Stimulated activated CD4-positive, alpha-beta T cell treated with anti-CD3 and anti-CD28 coated beads, Interleukin-12 subunit alpha, Interleukin-12 subunit beta, amount 100 ng/mL, for 48 hours (primary cell): ENCODE measurements around the gene FOXR1.

Source experiments
- DNase-seq, 3 donors: peaks; one replicate each; pipeline ENCODE4 v3.0.0-alpha.2; 2020; ENCODE audit warnings: low read depth in 2 of 3, low spot score in 1 of 3

FOXR1 gene, protein sequence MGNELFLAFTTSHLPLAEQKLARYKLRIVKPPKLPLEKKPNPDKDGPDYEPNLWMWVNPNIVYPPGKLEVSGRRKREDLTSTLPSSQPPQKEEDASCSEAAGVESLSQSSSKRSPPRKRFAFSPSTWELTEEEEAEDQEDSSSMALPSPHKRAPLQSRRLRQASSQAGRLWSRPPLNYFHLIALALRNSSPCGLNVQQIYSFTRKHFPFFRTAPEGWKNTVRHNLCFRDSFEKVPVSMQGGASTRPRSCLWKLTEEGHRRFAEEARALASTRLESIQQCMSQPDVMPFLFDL

GRCh38 chr11:118971646-118972045 lies at the start of gene FOXR1:
FOXR1 (plus strand) TSS chr11:118971761; CDS start chr11:118971932, 171 bp downstream.
- no peak for DNase-seq

DNA sequence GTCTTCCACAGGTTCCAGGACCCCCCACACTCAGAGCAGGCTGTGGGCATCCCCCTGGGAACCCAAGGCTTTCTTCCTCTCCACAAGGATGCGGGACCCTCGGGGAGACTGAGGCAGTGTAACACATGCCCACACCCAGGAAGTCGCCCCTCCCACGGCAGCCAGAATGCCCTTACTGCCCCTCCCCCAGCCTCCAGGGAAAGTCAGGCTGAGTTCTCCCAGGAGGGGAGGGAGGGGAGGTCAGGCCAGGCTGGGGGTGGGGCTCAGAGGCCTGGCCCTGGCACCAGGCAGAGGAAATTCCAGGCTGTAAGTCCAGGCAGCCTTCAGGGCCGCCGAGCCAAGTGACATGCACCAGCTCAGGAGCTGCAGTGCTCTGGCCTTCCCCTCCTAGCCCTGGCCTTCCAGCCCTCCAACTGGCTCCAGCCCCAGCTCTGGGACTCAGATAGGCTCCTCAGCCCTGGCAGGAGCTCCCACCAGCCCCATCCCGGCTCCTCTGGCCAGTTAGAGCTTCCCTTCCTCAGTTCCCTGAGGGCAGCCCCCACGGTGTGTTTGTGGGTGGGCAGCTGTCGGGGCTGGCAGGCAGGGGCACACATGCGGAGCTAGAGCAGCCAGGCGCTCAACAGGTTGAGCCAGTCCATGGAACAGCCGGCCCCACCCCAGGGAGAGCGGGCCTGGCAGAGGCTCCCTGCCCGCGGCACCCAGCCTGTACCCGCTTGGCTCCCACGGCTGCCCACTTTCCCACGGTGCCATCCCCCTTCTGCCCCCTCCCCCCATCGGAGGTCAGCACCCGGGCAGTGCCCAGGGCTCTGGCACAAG lies 49.4 kb upstream of the FOXR1 start:
- no peak for DNase-seq

DNA sequence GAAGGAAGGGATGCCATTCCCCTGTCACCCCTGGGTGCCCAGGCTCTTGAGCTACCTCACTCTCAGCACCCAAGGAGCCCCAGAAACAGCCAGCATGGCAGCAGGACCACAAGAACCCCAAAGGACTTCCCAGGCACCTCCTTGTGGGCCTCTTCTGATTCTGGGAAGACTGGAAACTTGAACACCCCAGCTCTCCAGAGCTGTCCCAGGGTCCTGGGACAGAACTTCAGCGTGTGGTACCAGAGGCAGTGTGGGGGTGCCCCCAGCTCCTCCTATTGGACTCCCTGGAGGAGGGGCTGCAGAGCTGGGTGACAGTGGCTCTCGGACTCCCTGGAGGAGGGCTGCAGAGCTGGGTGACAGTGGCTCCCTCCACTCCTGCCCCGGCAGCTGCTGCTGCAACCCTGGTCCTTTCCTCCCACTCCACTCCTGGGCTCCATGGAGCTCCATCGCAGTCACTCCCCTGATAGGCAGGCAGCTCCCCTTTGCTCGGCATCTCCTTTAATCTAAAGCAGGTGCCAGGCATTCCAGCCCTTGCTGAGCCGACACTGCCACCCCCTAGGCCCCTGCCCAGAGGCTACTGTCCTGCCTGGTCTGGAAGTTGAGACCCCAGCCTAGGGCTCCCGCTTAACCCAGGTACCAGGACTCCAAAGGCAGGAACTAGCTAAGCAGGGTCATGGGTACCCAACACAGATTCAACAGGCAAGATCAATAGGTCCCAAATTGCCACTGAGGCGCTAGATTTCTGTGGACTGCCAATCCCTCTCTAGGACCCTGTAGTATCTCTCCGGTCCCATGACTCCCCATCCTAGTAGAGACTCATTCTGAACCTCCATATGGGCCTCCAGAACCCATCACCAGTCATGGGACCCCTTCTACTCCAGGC lies 48.6 kb upstream of the FOXR1 start:
- no peak for DNase-seq

DNA sequence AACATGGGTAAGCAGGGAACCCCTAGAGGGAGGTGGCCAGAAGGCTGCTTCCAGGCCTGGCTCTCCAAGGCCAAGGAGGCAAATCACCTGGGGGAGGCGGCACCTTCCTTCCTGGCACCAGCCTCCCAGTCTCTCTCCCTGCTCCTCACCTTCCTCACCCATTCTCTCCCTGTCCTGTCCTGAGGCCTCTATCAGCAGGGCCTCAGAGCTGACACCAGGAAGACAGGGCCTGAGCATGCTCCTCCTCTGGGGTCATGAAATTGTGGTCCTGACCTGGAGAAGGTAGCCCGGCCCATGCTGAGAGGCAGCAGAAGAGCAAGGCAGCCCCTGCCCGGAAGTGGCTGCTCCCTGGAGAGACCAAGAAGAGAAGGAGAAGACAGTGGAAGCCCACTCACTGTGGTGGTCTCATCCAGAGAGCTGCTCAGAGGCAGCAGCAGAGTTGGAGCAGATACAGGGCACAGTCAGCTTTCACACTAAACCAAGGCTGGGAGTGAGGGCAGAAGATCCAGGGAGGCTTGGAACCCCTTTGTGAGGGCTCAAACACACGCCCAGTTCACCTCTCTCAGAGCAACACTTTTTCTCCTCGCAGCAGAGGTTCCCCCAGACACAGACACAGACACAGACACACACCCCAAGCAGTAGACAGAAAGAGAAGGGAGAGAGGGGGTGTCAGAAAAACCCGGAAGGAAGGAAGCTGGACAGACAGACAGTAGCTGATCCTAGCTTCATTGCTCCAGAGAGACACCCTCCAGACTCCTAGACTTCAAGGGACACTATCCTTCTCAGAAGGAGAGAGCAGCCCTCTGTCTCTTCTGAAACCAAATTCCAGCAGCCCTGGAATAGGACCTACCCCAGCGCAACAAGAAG lies 47.6 kb upstream of the FOXR1 start:
- no peak for DNase-seq

GRCh38 chr11:118924591-118925585 lies 46.7 kb upstream of the FOXR1 start:
- no peak for DNase-seq

DNA sequence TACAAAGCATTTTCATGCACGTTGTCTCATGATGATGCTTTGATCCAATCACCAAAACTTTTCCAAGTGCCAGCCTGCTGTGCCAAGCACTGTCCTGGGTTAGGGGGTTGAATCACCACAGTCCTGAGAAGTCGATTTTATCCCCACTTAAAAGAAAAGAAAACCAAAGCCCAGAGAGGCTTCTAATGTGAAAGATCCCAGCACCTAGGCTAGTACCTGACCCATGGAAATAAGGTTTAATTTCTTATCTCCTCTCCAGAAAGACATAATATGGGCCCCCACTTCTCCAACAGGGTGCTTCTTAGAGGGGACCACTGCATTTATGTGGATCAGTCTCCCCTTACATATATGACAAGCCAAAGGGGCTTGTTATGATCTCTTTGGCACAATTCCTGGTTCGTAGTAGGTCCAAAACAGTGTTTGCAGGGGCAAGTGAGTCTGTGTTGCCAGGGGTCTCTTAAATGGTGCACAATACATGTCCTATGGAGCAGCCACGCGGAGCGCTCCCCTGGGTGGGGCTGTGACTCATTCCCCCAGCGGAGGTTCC lies 43.9 kb upstream of the FOXR1 start:
- no peak for DNase-seq

DNA sequence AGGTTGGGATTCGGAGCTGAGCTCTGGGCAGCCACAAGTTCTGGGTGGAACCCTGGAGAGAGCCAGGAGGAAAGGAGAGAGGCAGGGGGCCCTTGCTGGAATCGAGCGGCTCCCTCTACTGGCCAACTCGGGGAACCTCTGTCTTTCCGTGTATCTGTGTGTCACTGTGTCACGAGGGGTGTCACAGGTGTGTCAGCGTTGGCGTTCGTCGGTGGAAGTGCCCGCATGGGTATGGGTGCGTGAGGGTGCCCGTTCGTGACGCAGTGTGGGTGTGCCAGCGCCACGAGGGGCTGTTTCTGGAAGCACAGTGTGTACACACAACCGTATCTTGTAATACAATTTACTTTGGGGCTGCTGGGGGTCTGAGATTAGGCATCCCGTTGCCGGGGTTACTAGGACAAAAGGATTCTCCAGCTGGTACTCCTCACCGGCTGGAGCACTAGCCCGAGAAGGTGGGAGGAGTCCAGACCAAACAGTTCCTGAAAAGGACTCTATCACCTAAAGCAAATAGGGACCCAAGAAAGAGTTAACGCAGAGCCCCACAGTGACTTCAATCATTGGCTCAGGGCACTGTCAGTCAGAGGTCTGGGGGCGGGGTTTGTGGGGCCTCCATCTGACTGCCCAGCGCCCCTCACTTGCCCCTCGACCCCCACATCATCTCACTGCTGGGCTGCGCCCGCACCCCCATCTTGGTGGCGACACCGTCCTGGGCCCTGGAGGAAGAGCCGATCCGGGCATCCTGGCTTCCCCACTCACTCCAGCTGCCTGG lies 43.3 kb upstream of the FOXR1 start:
- DNase-seq = peak; percentile 81 to 96 (median 85)

- no peak for DNase-seq
Measured at GRCh38 chr11:118928870-118929500, 42.6 kb upstream of the FOXR1 start.

GRCh38 chr11:118929501-118930093 lies 42.0 kb upstream of the FOXR1 start:
- DNase-seq = peak; percentile 64 to 70 (median 66)

GRCh38 chr11:118930094-118930712 lies 41.4 kb upstream of the FOXR1 start:
- peak; percentile 82 to 94 (median 84) for DNase-seq

- no peak for DNase-seq
Measured at GRCh38 chr11:118931571-118931970, 40.0 kb upstream of the FOXR1 start.

DNA sequence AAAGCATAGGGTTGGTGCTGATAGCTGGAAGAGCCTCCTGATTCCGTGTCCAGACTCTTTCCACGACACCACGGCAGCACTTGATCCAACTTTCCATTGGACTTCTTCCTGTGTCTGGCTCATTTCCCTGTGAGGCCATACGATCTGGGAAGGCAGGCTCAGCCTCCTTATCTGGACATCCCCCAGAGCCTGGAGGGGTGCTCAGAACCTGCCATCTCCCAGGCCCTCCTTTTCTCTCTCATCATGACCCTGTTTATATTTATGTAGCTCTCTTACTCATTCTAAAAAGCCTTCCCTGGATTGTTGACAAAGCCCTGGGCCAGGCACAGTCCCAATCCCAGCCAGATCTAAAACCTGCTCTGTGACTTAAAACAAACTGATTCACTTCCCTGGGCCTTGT lies 38.1 kb upstream of the FOXR1 start:
- DNase-seq = no peak

GRCh38 chr11:118935376-118935775 lies 36.2 kb upstream of the FOXR1 start:
- no peak for DNase-seq

- DNase-seq = no peak
Measured at GRCh38 chr11:118938491-118939403, 32.8 kb upstream of the FOXR1 start.

DNA sequence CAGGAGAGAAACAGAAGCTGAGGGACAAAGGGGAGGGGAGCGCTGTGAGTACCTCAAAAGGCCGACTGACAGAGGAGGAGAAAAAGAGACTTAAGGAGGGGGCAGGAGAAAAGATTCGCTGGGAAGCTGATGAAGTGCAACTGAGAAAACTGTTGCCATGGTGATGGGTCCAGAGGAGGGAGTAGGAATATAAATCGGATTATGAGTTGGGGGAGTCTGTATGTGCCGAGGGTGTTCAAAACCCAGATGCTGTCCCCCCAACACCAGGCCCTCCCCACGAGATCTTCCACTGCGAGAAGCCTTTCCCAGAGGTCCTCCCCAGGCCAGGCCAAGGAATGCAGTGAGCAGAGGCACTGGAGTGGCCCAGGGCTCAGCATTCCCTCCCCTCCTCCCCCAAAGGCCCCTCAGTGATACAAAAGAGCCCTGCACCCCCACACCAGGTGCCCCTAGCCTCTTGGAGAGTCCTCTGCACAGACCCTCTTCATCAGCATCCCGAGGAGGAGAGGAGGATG lies 32.1 kb upstream of the FOXR1 start:
- DNase-seq = no peak
